Activated naive CD4-positive, alpha-beta T cell (primary cell): ENCODE measurements around the gene NUP133.
"Not testable (repeated sequence)": the region's sequence is repeated elsewhere in the genome, so short reads cannot be mapped to it uniquely, and the experiment has no call there.

Experiments
- DNase-seq, 4 experiments: peaks; one replicate each; lab custom pipeline; 2025; lab: John Stamatoyannopoulos, UW

NUP133 gene

GRCh38 chr1:229448845-229449244 is 59.3 kb downstream of the NUP133 start:
- no peak for DNase-seq

GRCh38 chr1:229448354-229448753 is 59.8 kb downstream of the NUP133 start:
- DNase-seq = no peak

- DNase-seq = no peak
Observed at GRCh38 chr1:229447809-229448252, 60.3 kb downstream of the NUP133 start.

GRCh38 chr1:229445828-229446227 is 62.3 kb downstream of the NUP133 start:
- DNase-seq = no peak

GRCh38 chr1:229440851-229441537 is 67.1 kb downstream of the NUP133 start:
- DNase-seq = no peak

- DNase-seq = no peak
Observed at GRCh38 chr1:229438021-229438420, 70.1 kb downstream of the NUP133 start.

- no peak for DNase-seq
Observed at GRCh38 chr1:229437443-229437842, 70.7 kb downstream of the NUP133 start.

- DNase-seq = no peak
Observed at GRCh38 chr1:229436201-229436600, 71.9 kb downstream of the NUP133 start.

- no peak for DNase-seq
Observed at GRCh38 chr1:229434641-229435051, 73.5 kb downstream of the NUP133 start.

- no peak for DNase-seq
Observed at GRCh38 chr1:229434005-229434640, 74.0 kb downstream of the NUP133 start, which contains the start of gene ACTA1. ACTA1 (minus strand) TSS chr1:229434094; CDS start chr1:229433115, 979 bp downstream.

- DNase-seq = no peak
Observed at GRCh38 chr1:229433364-229434004, 74.7 kb downstream of the NUP133 start.

- DNase-seq = no peak
Observed at GRCh38 chr1:229432905-229433304, 75.2 kb downstream of the NUP133 start.

GRCh38 chr1:229432116-229432461 is 76.1 kb downstream of the NUP133 start:
- DNase-seq = no peak

- no peak for DNase-seq
Observed at GRCh38 chr1:229431284-229432115, 76.6 kb downstream of the NUP133 start.

- peak in 1 of 4 experiments; percentile 17 for DNase-seq
Observed at GRCh38 chr1:229430761-229431283, 77.3 kb downstream of the NUP133 start.

- DNase-seq = no peak
Observed at GRCh38 chr1:229428256-229428655, 79.9 kb downstream of the NUP133 start.

- no peak for DNase-seq
Observed at GRCh38 chr1:229427572-229427971, 80.6 kb downstream of the NUP133 start.

- no peak for DNase-seq
Observed at GRCh38 chr1:229425564-229426159, 82.5 kb downstream of the NUP133 start.

GRCh38 chr1:229420765-229421164 is 87.4 kb downstream of the NUP133 start:
- no peak for DNase-seq

- DNase-seq = no peak
Observed at GRCh38 chr1:229420224-229420623, 87.9 kb downstream of the NUP133 start.

GRCh38 chr1:229418586-229418985 is 89.6 kb downstream of the NUP133 start:
- DNase-seq = not testable (repeated sequence)

- DNase-seq = not testable (repeated sequence)
Observed at GRCh38 chr1:229412810-229413209, 95.3 kb downstream of the NUP133 start.
